Lung (tissue), 13 donors: ENCODE results near the gene RRP1B. TPM values are rescaled to one million over a fixed set of nuclear protein-coding genes. Genes with fewer than 3 reads are reported as not detected.

Experiments
- ATAC-seq: fragments of 200-7000 bp; cut with Tn5 transposase; one replicate; pipeline ENCODE4 v1.9.1; 2020; ENCODE audit warnings: moderate number of reproducible peaks; ENCODE audit not compliant: insufficient read depth, low FRiP score
- DNase-seq, 3 donors: peaks; one replicate each; pipeline ENCODE4 v3.0.0-alpha.2; 2013 to 2017
- H3K27ac ChIP-seq, 2 donors: one replicate each; pipeline ENCODE4 v1.5.1; 2013; ENCODE audit warnings: mild to moderate bottlenecking in 2 of 2, moderate library complexity in 2 of 2, control low read depth in 1 of 2, inconsistent platforms in 1 of 2, low read depth in 1 of 2, low read length in 1 of 2
- H3K27me3 ChIP-seq, 3 donors: one replicate each; pipeline ENCODE4 v1.5.1; 2013; ENCODE audit warnings: low read length in 2 of 3; ENCODE audit not compliant: control insufficient read depth in 3 of 3, insufficient read depth in 3 of 3
- H3K36me3 ChIP-seq, 4 donors: one replicate each; pipeline ENCODE4 v1.5.1; 2013; ENCODE audit warnings: low read length in 4 of 4, mild to moderate bottlenecking in 1 of 4, moderate library complexity in 1 of 4; ENCODE audit not compliant: control insufficient read depth in 4 of 4, insufficient read depth in 4 of 4
- H3K4me1 ChIP-seq, 5 donors: one replicate each; pipeline ENCODE4 v1.5.1; 2013; ENCODE audit warnings: low read length in 5 of 5, mild to moderate bottlenecking in 2 of 5, moderate library complexity in 1 of 5; ENCODE audit not compliant: control insufficient read depth in 5 of 5, insufficient read depth in 5 of 5
- H3K4me3 ChIP-seq: one replicate; pipeline ENCODE4 v1.5.1; 2013; ENCODE audit warnings: mild to moderate bottlenecking, control low read depth, moderate library complexity
- H3K9ac ChIP-seq, 2 donors: one replicate each; pipeline ENCODE4 v1.5.1; 2013; ENCODE audit warnings: low read length in 2 of 2, control low read depth in 1 of 2; ENCODE audit not compliant: insufficient read depth in 1 of 2
- H3K9me3 ChIP-seq, 4 donors: one replicate each; pipeline ENCODE4 v1.5.1; 2013; ENCODE audit warnings: low read length in 3 of 4, mild to moderate bottlenecking in 1 of 4, moderate library complexity in 1 of 4; ENCODE audit not compliant: control insufficient read depth in 4 of 4, insufficient read depth in 3 of 4
- CTCF ChIP-seq: IDR thresholded peaks from 2 replicates; pipeline ENCODE4 v1.5.1; 2012; ENCODE audit warnings: mild to moderate bottlenecking; ENCODE audit errors: control extremely low read depth, extremely low read depth
- WGBS, 2 donors: extraction: QIAGEN DNeasy Blood & Tissue Kit; methylation state at CpG; one replicate each; pipeline ENCODE4 v1.1.7; 2013; 5-methylcytosine and 5-hydroxymethylcytosine counted together
- polyA plus RNA-seq, 2 donors: library from polyadenylated mRNA; stranded (reverse); fragments of 200-250 nt; gene quantifications; one replicate each; pipeline ENCODE4 v1.2.1, GENCODE V29; 2013
- small RNA-seq: library from RNA; depleted of rRNA; stranded (forward); fragments of <200 nt; gene quantifications from one replicate; pipeline ENCODE3, GENCODE V24; 2014; ENCODE audit warnings: low replicate concordance
- total RNA-seq, 2 donors: library from RNA; depleted of rRNA in 1 of 2; stranded (reverse); fragments of >200 nt in 1 of 2; gene quantifications; one replicate each; pipeline ENCODE4 v1.2.1, GENCODE V29; 2014 to 2021
- donor health status: control.
- donor health status: control.
- donor health status: Bipolar disorder and iron deficiency.
- donor health status: healthy.
- donor health status: DM: yes; HTN: yes; CAD: no.

The RRP1B gene
- total and polyA plus RNA-seq, 4 donors: 6.4 to 18.1 (median 12.7) TPM

GRCh38 chr21:43741423-43742096, 82.2 kb downstream of the RRP1B start:
- ATAC-seq (no peak), DNase-seq (peak; percentile 38 to 67 (median 45))
- Histone ChIP-seq H3K27ac (no peak overlapping the region), H3K27me3 (no peaks in the 10 kb centered on the region), H3K4me3 (no peak overlapping the region), H3K9ac (no peak overlapping the region), H3K36me3 (peaks cover 0 to 43% (median 2%) of the 10 kb centered on the region in 4 donors), H3K4me1 (peaks cover 0 to 9% (median 0%) of the 10 kb centered on the region in 5 donors), H3K9me3 (no peaks in the 10 kb centered on the region)
- 67 to 83% methylated on average over 17 to 25 of the region's 28 CpGs for WGBS, 2 donors
- TF ChIP-seq CTCF: no peak

GRCh38 chr21:43743947-43744346, 84.6 kb downstream of the RRP1B start:
- no peak overlapping the region for H3K9ac ChIP-seq
- peaks cover 0 to 52% (median 2%) of the 10 kb centered on the region in 4 donors for H3K36me3 ChIP-seq
- peaks cover 0 to 9% (median 0%) of the 10 kb centered on the region in 5 donors for H3K4me1 ChIP-seq
- no peaks in the 10 kb centered on the region for H3K9me3 ChIP-seq
- WGBS, 2 donors: 92 to 93% methylated on average over 8 of the region's 8 CpGs
- no peak overlapping the region for H3K4me3 ChIP-seq
- no peak for DNase-seq
- H3K27me3 ChIP-seq: no peaks in the 10 kb centered on the region
- TF ChIP-seq CTCF: no peak
- no peak overlapping the region for H3K27ac ChIP-seq
- peak; percentile 43 for ATAC-seq

GRCh38 chr21:43744725-43745124, 85.4 kb downstream of the RRP1B start:
- ATAC-seq (no peak), DNase-seq (no peak)
- H3K36me3 ChIP-seq: peaks cover 0 to 58% (median 2%) of the 10 kb centered on the region in 4 donors
- H3K27ac ChIP-seq: no peak overlapping the region
- H3K4me3 ChIP-seq: no peak overlapping the region
- TF ChIP-seq CTCF: no peak
- H3K4me1 ChIP-seq: peaks cover 0 to 9% (median 0%) of the 10 kb centered on the region in 5 donors
- no peaks in the 10 kb centered on the region for H3K9me3 ChIP-seq
- H3K27me3 ChIP-seq: no peaks in the 10 kb centered on the region
- 96 to 98% methylated on average over 18 of the region's 18 CpGs for WGBS, 2 donors
- no peak overlapping the region for H3K9ac ChIP-seq

Small RNAs within 50 kb of the gene (small RNA-seq; reads per million reads assigned to genes)
- gene MIR6070: not detected

Other genes starting within 250 kb of the RRP1B start
- 10 to 100 TPM; 29.9 to 34.1 TPM for gene SIK1, start 232.4 kb upstream of the RRP1B start, total RNA-seq
- 10 to 100 TPM in 1 of 2 donors, 1 to 10 TPM in 1; 4.3 to 15.4 TPM for gene SIK1, start 232.4 kb upstream of the RRP1B start, polyA plus RNA-seq
- under 1 TPM; 0.60 to 0.71 TPM for gene HSF2BP, start 72 bp upstream of the RRP1B start, total RNA-seq
- gene HSF2BP, start 72 bp upstream of the RRP1B start, polyA plus RNA-seq: under 1 TPM; 0.46 to 0.55 TPM
- gene PDXK, start 59.6 kb downstream of the RRP1B start, total RNA-seq: 100 to 1,000 TPM in 1 of 2 donors, 10 to 100 TPM in 1; 62.7 to 276 TPM
- 100 to 1,000 TPM; 134 to 181 TPM for gene PDXK, start 59.6 kb downstream of the RRP1B start, polyA plus RNA-seq
- 100 to 1,000 TPM in 1 of 2 donors, 10 to 100 TPM in 1; 33.2 to 140 TPM for gene CSTB, start 116.7 kb downstream of the RRP1B start, total RNA-seq
- 100 to 1,000 TPM; 222 to 263 TPM for gene CSTB, start 116.7 kb downstream of the RRP1B start, polyA plus RNA-seq
- 10 to 100 TPM; 23.0 to 26.7 TPM for gene RRP1, start 130.0 kb downstream of the RRP1B start, total RNA-seq
- gene RRP1, start 130.0 kb downstream of the RRP1B start, polyA plus RNA-seq: 10 to 100 TPM; 15.8 to 15.9 TPM
- gene AGPAT3, start 205.7 kb downstream of the RRP1B start, total RNA-seq: 100 to 1,000 TPM in 1 of 2 donors, 10 to 100 TPM in 1; 40.2 to 120 TPM
- gene AGPAT3, start 205.7 kb downstream of the RRP1B start, polyA plus RNA-seq: 10 to 100 TPM; 29.4 to 47.6 TPM